ENCODE data around the gene NELFCD. TPM values are rescaled to one million over a fixed set of nuclear protein-coding genes. Genes with fewer than 3 reads are reported as not detected.

NELFCD gene
- total RNA-seq, 2 donors from 2014 or later, result 47.1 to 64.4 TPM

GRCh38 chr20:58973866-58974265 lies 7.2 kb upstream of the NELFCD start:
- no peaks in the 10 kb centered on the region for H3K9me3 ChIP-seq

GRCh38 chr20:58975353-58975752 lies 5.7 kb upstream of the NELFCD start:
- H3K4me3 ChIP-seq, result no peak overlapping the region
- no peak for TF ChIP-seq CTCF (IDR thresholded peaks at IDR 0.05)
- intact Hi-C loops (cut with DNase I), result no loop called here
- H3K27me3 ChIP-seq, result no peaks in the 10 kb centered on the region
- no peak for DNase-seq
- H3K4me1 ChIP-seq, result no peaks in the 10 kb centered on the region
- H3K9me3 ChIP-seq, result no peaks in the 10 kb centered on the region
- H3K36me3 ChIP-seq, result no peaks in the 10 kb centered on the region
- no peak overlapping the region for H3K27ac ChIP-seq
- H3K9ac ChIP-seq (ENCODE audit: low read depth in 2 of 2, low read length in 2 of 2), result no peak overlapping the region

More at GRCh38 chr20:58973866-58974265, 7.2 kb upstream of the NELFCD start:
- no peak for DNase-seq
- Histone ChIP-seq H3K4me3 (no peak overlapping the region), H3K36me3 (no peaks in the 10 kb centered on the region), H3K27me3 (no peaks in the 10 kb centered on the region), H3K27ac (no peak overlapping the region), H3K9ac (ENCODE audit: low read depth in 2 of 2, low read length in 2 of 2) (no peak overlapping the region), H3K4me1 (no peaks in the 10 kb centered on the region)
- intact Hi-C loops (cut with DNase I), result no loop called here
- no peak for TF ChIP-seq CTCF (IDR thresholded peaks at IDR 0.05)

GRCh38 chr20:58976061-58976730 lies 4.9 kb upstream of the NELFCD start:
- Histone ChIP-seq H3K4me3 (no peak overlapping the region), H3K27ac (no peak overlapping the region), H3K36me3 (no peaks in the 10 kb centered on the region), H3K9me3 (no peaks in the 10 kb centered on the region), H3K27me3 (no peaks in the 10 kb centered on the region), H3K9ac (ENCODE audit: low read depth in 2 of 2, low read length in 2 of 2) (no peak overlapping the region), H3K4me1 (no peaks in the 10 kb centered on the region)
- no peak for TF ChIP-seq CTCF (IDR thresholded peaks at IDR 0.05)
- intact Hi-C loops (cut with DNase I), result no loop called here
- DNase-seq, result no peak

GRCh38 chr20:58978351-58979190 lies 2.5 kb upstream of the NELFCD start:
- Histone ChIP-seq H3K27ac (no peak overlapping the region), H3K9me3 (no peaks in the 10 kb centered on the region), H3K27me3 (no peaks in the 10 kb centered on the region), H3K36me3 (no peaks in the 10 kb centered on the region), H3K9ac (ENCODE audit: low read depth in 2 of 2, low read length in 2 of 2) (no peak overlapping the region), H3K4me3 (no peak overlapping the region), H3K4me1 (no peaks in the 10 kb centered on the region)
- intact Hi-C loops (cut with DNase I), result no loop called here
- TF ChIP-seq CTCF (IDR thresholded peaks at IDR 0.05), result no peak
- no peak for DNase-seq

GRCh38 chr20:58981628-58982364 lies 740 bp downstream of the NELFCD start:
- Histone ChIP-seq H3K4me3 (peak overlapping the region; percentile 58), H3K4me1 (no peaks in the 10 kb centered on the region), H3K9me3 (no peaks in the 10 kb centered on the region), H3K9ac (ENCODE audit: low read depth in 2 of 2, low read length in 2 of 2) (peak overlapping the region; percentile 76 to 94), H3K36me3 (no peaks in the 10 kb centered on the region), H3K27me3 (no peaks in the 10 kb centered on the region), H3K27ac (peak overlapping the region; percentile 24)
- no peak for TF ChIP-seq CTCF (IDR thresholded peaks at IDR 0.05)
- peak; percentile 33 for DNase-seq
- intact Hi-C loops (cut with DNase I), result loop anchor here (5.0 kb wide), 1 partner anchor 79 kb away; no protein-coding TSS in a partner anchor

All from colonic mucosa (tissue), 4 donors.